H1 (cell line): ENCODE results near the gene CNKSR2. TPM values are rescaled to one million over a fixed set of nuclear protein-coding genes. Genes with fewer than 3 reads are reported as not detected.

ENCODE experiments used
- CTCF ChIA-PET: fragments of 300-600 bp; sonication (Branson Sonifier 250); formaldehyde crosslinking; loops from one replicate; lab custom pipeline; 2021; ENCODE audit not compliant: partially characterized antibody; lab: Charles Lee
- POLR2A ChIA-PET: fragments of 300-600 bp; sonication (Branson Sonifier 250); formaldehyde crosslinking; loops from one replicate; lab custom pipeline; 2021; ENCODE audit warnings: inconsistent platforms; ENCODE audit not compliant: partially characterized antibody; lab: Charles Lee
- DNase-seq, 2 experiments: peaks; one replicate each; pipeline versions ENCODE4 v3.0.0 to v3.0.0-alpha.2; 2010 to 2022; ENCODE audit warnings: low spot score in 2 of 2, low read depth in 1 of 2, mixed read lengths in 1 of 2
- FAIRE-seq: peaks from 2 replicates; lab custom pipeline; 2011; peaks lifted over from hg19 to GRCh38; lab: Jason Lieb, UNC
- H2AFZ ChIP-seq: 2 replicates; pipeline ENCODE4 v1.8.1; 2012; ENCODE audit warnings: low read length, inconsistent platforms
- H2AK5ac ChIP-seq: 2 replicates; pipeline ENCODE4 v1.6.1; 2013; ENCODE audit warnings: low read depth, low read length
- H2BK120ac ChIP-seq: replicated peaks from 2 replicates; pipeline ENCODE3; 2013; ENCODE audit warnings: low read depth, low read length, inconsistent platforms
- H2BK12ac ChIP-seq: 2 replicates; pipeline ENCODE4 v1.6.1; 2013; ENCODE audit warnings: low read depth, low read length
- H2BK15ac ChIP-seq: 2 replicates; pipeline ENCODE4 v1.6.1; 2013; ENCODE audit warnings: low read length
- H2BK20ac ChIP-seq: 2 replicates; pipeline ENCODE4 v1.6.1; 2013; ENCODE audit warnings: low read length
- H2BK5ac ChIP-seq: 2 replicates; pipeline ENCODE4 v1.6.1; 2013; ENCODE audit warnings: low read depth, low read length
- H3K14ac ChIP-seq: 2 replicates; pipeline ENCODE4 v1.6.1; 2013; ENCODE audit warnings: inconsistent platforms; ENCODE audit not compliant: insufficient read length
- H3K18ac ChIP-seq: 2 replicates; pipeline ENCODE4 v1.6.1; 2013; ENCODE audit warnings: low read length; ENCODE audit errors: extremely low read depth
- H3K23ac ChIP-seq: 2 replicates; pipeline ENCODE4 v1.6.1; 2013; ENCODE audit warnings: inconsistent platforms; ENCODE audit not compliant: insufficient read length
- H3K23me2 ChIP-seq: 2 replicates; pipeline ENCODE4 v1.6.1; 2013; ENCODE audit warnings: low read depth, low read length
- H3K27ac ChIP-seq: 2 replicates; pipeline ENCODE4 v1.6.1; 2011; ENCODE audit warnings: low read depth, low read length, inconsistent platforms
- H3K27me3 ChIP-seq, 4 experiments: replicated peaks in 1 of 4; 1 replicate in 1 of 4; 2 replicates in 3 of 4; pipeline versions ENCODE4 v1.6.1 to v1.8.1; 2011 to 2013; ENCODE audit warnings: low read length in 3 of 4, mild to moderate bottlenecking in 3 of 4, inconsistent platforms in 2 of 4, mixed read lengths in 2 of 4, moderate library complexity in 1 of 4; ENCODE audit not compliant: control insufficient read depth in 3 of 4, insufficient read depth in 3 of 4; ENCODE audit errors: extremely low read depth in 1 of 4
- H3K36me3 ChIP-seq, 4 experiments: 2 replicates each; pipeline versions ENCODE4 v1.6.1 to v1.8.1; 2011 to 2013; ENCODE audit warnings: mild to moderate bottlenecking in 4 of 4, low read length in 3 of 4, moderate library complexity in 2 of 4, control low read depth in 1 of 4, inconsistent platforms in 1 of 4; ENCODE audit not compliant: insufficient read depth in 4 of 4, control insufficient read depth in 2 of 4
- H3K4ac ChIP-seq: replicated peaks from 2 replicates; pipeline ENCODE3; 2013; ENCODE audit warnings: low read length, low read depth, mixed read lengths, inconsistent platforms; ENCODE audit not compliant: insufficient read length
- H3K4me1 ChIP-seq, 4 experiments: replicated peaks in 1 of 4; 1 replicate in 1 of 4; 2 replicates in 3 of 4; pipeline versions ENCODE4 v1.6.1 to v1.8.1; 2011 to 2013; ENCODE audit warnings: low read length in 3 of 4, inconsistent platforms in 2 of 4, mixed read lengths in 1 of 4; ENCODE audit not compliant: insufficient read depth in 4 of 4, control insufficient read depth in 3 of 4
- H3K4me2 ChIP-seq, 2 experiments: 2 replicates each; pipeline versions ENCODE4 v1.6.1 to v1.8.1; 2011 to 2013; ENCODE audit warnings: low read depth in 2 of 2, low read length in 2 of 2, control low read depth in 1 of 2, inconsistent platforms in 1 of 2, mild to moderate bottlenecking in 1 of 2; ENCODE audit not compliant: insufficient read depth in 1 of 2
- H3K4me3 ChIP-seq, 4 experiments: fragments of 200-600, 300-600 bp in 1 of 4; sonication (generic), shearing (Covaris generic), sonication (Bioruptor Twin) in 1 of 4; 2 replicates each; pipeline versions ENCODE4 v1.5.1 to v1.8.1; 2011 to 2016; ENCODE audit warnings: low read length in 4 of 4, low read depth in 3 of 4, control low read depth in 2 of 4, inconsistent platforms in 2 of 4, mild to moderate bottlenecking in 2 of 4, mixed read lengths in 1 of 4, moderate library complexity in 1 of 4; ENCODE audit not compliant: insufficient read depth in 2 of 4; ENCODE audit errors: extremely low read depth in 1 of 4
- H3K56ac ChIP-seq: replicated peaks from 2 replicates; pipeline ENCODE3; 2013; ENCODE audit warnings: low read depth, mild to moderate bottlenecking, mixed read lengths, low read length, inconsistent platforms; ENCODE audit not compliant: insufficient read length
- H3K79me1 ChIP-seq: 2 replicates; pipeline ENCODE4 v1.6.1; 2013; ENCODE audit warnings: low read depth, low read length, control low read depth
- H3K79me2 ChIP-seq, 2 experiments: 2 replicates each; pipeline versions ENCODE4 v1.6.1 to v1.8.1; 2012 to 2013; ENCODE audit warnings: low read length in 2 of 2, mild to moderate bottlenecking in 2 of 2, inconsistent platforms in 1 of 2; ENCODE audit not compliant: insufficient read depth in 2 of 2, control insufficient read depth in 1 of 2
- H3K9ac ChIP-seq, 4 experiments: replicated peaks in 1 of 4; 1 replicate in 1 of 4; 2 replicates in 3 of 4; pipeline versions ENCODE4 v1.6.1 to v1.8.1; 2011 to 2013; ENCODE audit warnings: low read depth in 3 of 4, low read length in 3 of 4, control low read depth in 2 of 4, mild to moderate bottlenecking in 2 of 4, moderate library complexity in 2 of 4, inconsistent platforms in 1 of 4; ENCODE audit errors: extremely low read depth in 1 of 4
- H3K9me3 ChIP-seq, 2 experiments: 2 replicates each; pipeline versions ENCODE4 v1.6.1 to v1.8.1; 2012 to 2013; ENCODE audit warnings: mild to moderate bottlenecking in 2 of 2, moderate library complexity in 2 of 2, control low read depth in 1 of 2, inconsistent platforms in 1 of 2, low read depth in 1 of 2, low read length in 1 of 2, mixed read lengths in 1 of 2; ENCODE audit not compliant: insufficient read depth in 2 of 2
- H4K20me1 ChIP-seq, 2 experiments: replicated peaks in 1 of 2; 2 replicates each; pipeline versions ENCODE3 to v1.8.1; 2011 to 2013; ENCODE audit warnings: inconsistent platforms in 2 of 2, low read length in 2 of 2, mild to moderate bottlenecking in 1 of 2; ENCODE audit not compliant: insufficient read depth in 2 of 2, control insufficient read depth in 1 of 2
- H4K5ac ChIP-seq: 2 replicates; pipeline ENCODE4 v1.6.1; 2013; ENCODE audit warnings: low read length, low read depth, mixed read lengths, inconsistent platforms; ENCODE audit not compliant: insufficient read length
- H4K8ac ChIP-seq: 2 replicates; pipeline ENCODE4 v1.8.0; 2013; ENCODE audit warnings: mild to moderate bottlenecking, moderate library complexity, low read length, inconsistent platforms; ENCODE audit not compliant: insufficient read depth; ENCODE audit errors: extremely low read depth
- H4K91ac ChIP-seq: replicated peaks from 2 replicates; pipeline ENCODE3; 2013; ENCODE audit warnings: low read length, mixed read lengths, inconsistent platforms; ENCODE audit not compliant: insufficient read length
- CHD2 ChIP-seq: IDR thresholded peaks from 2 replicates; pipeline ENCODE4 v1.6.1; 2012; ENCODE audit warnings: low read length, improper control_type of control experiment
- EGR1 ChIP-seq: IDR thresholded peaks from 2 replicates; pipeline ENCODE4 v1.6.1; 2011; ENCODE audit warnings: low read depth, low read length, borderline replicate concordance
- HDAC2 ChIP-seq, 2 experiments: fragments of 300-600 bp in 1 of 2; sonication (generic) in 1 of 2; IDR thresholded peaks; 2 replicates each; pipeline ENCODE4 v1.6.1; 2011 to 2012; ENCODE audit warnings: low read depth in 2 of 2, low read length in 2 of 2, mild to moderate bottlenecking in 2 of 2, moderate library complexity in 2 of 2, borderline replicate concordance in 1 of 2, inconsistent platforms in 1 of 2
- POU5F1 ChIP-seq: IDR thresholded peaks from 2 replicates; pipeline ENCODE4 v1.6.1; 2011; ENCODE audit warnings: low read depth, mild to moderate bottlenecking, low read length, moderate library complexity
- SP1 ChIP-seq: IDR thresholded peaks from 2 replicates; pipeline ENCODE4 v1.6.1; 2011; ENCODE audit warnings: low read depth, low read length
- WGBS, 2 experiments: shearing (Covaris generic) in 1 of 2; methylation state at CpG; one replicate each; pipeline versions ENCODE4 v1.1.6 to v1.1.7; 2013 to 2015; ENCODE audit warnings: low lambda C conversion rate in 2 of 2, mixed read lengths in 2 of 2, inconsistent platforms in 1 of 2, low coverage in 1 of 2, missing lambda C conversion rate in 1 of 2; ENCODE audit not compliant: insufficient replicate concordance in 2 of 2, insufficient coverage in 1 of 2, insufficient read length in 1 of 2; ENCODE audit errors: extremely low coverage in 1 of 2, missing lambda C conversion rate in 1 of 2; 5-methylcytosine and 5-hydroxymethylcytosine counted together
- polyA plus RNA-seq, 7 experiments: library from polyadenylated mRNA; depleted of rRNA in 3 of 7; stranded (reverse) in 5 of 7; unstranded in 2 of 7; fragments of >200 nt in 5 of 7; fragments of 200-250 nt in 2 of 7; gene quantifications; 1 replicate in 5 of 7; 2 replicates in 1 of 7; 4 replicates in 1 of 7; pipeline versions ENCODE4 v1.2.1 to v1.2.3, GENCODE V29; 2011 to 2013; ENCODE audit warnings: missing spikeins in 2 of 7, mixed read lengths in 2 of 7
- total RNA-seq: library from RNA; stranded (reverse); fragmentation: NEBNext Ultra II Directional; extraction: Animal tissue kit (Norgen Biotek cat#: 25700); gene quantifications from 2 replicates; pipeline ENCODE4 v1.2.1, GENCODE V29; 2021
- TF ChIP-seq, protein P1 (sequence below): IDR thresholded peaks from 2 replicates; pipeline ENCODE4 v1.6.1; 2012; ENCODE audit warnings: inconsistent platforms

Gene CNKSR2
- total and polyA plus RNA-seq, 2 of the 8 experiments (the other 6 are each of a cell fraction or from before 2014, with no cell fraction given): 5.5 to 16.3 TPM

DNA sequence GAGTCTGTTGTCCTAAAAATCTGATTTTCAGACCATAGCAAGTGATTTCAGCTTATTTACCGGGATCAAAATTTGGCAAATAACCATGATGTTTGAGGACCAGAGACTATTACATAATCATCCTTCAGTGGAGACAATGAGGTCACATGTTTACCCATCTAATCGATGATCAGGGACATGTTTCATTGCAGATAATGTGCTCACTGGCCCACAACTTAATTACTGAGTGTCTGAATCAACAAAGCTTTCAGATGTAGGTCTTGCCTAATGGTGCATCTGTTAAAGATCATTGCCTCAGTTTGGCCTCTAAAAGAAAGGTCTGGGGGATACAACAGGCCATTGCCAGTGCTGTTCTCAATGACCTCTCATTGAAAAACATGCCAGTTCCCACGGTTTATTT lies 326.7 kb downstream of the CNKSR2 start:
- H2BK5ac ChIP-seq: no peak overlapping the region
- FAIRE-seq (no peak), DNase-seq (no peak)
- H4K8ac ChIP-seq: no peak overlapping the region
- no peak overlapping the region for H2AFZ ChIP-seq
- no peaks in the 10 kb centered on the region for H3K23me2 ChIP-seq
- H3K56ac ChIP-seq: no peak overlapping the region
- no peak overlapping the region for H2BK15ac ChIP-seq
- no peaks in the 10 kb centered on the region for H3K79me1 ChIP-seq
- CTCF ChIA-PET: no interaction called here
- no peaks in the 10 kb centered on the region for H3K4me1 ChIP-seq
- no peak overlapping the region for H2AK5ac ChIP-seq
- H3K9ac ChIP-seq: no peak overlapping the region
- H2BK12ac ChIP-seq: no peak overlapping the region
- H3K27me3 ChIP-seq: no peaks in the 10 kb centered on the region
- H3K23ac ChIP-seq: no peak overlapping the region
- H3K14ac ChIP-seq: no peak overlapping the region
- no peak for TF ChIP-seq EGR1
- no peak for TF ChIP-seq SP1
- no peak for TF ChIP-seq POU5F1
- TF ChIP-seq CHD2: no peak
- no peak for TF ChIP-seq HDAC2 (IDR thresholded peaks at IDR 0.05; ENCODE audit: borderline replicate concordance in 1 of 2, low read depth in 2 of 2, low read length in 2 of 2)
- TF ChIP-seq, protein P1, sequence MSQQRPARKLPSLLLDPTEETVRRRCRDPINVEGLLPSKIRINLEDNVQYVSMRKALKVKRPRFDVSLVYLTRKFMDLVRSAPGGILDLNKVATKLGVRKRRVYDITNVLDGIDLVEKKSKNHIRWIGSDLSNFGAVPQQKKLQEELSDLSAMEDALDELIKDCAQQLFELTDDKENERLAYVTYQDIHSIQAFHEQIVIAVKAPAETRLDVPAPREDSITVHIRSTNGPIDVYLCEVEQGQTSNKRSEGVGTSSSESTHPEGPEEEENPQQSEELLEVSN: no peak
- TF ChIP-seq, all 59 proteins: peak for 0
- Histone ChIP-seq H4K91ac (no peak overlapping the region), H3K79me2 (no peaks in the 10 kb centered on the region), H3K4me3 (no peak overlapping the region), H2BK20ac (no peak overlapping the region), H3K27ac (no peak overlapping the region), H4K20me1 (no peaks in the 10 kb centered on the region), H3K4me2 (no peak overlapping the region), H3K36me3 (no peaks in the 10 kb centered on the region), H3K18ac (no peak overlapping the region), H3K9me3 (no peaks in the 10 kb centered on the region), H4K5ac (no peak overlapping the region), H3K4ac (no peak overlapping the region), H2BK120ac (no peak overlapping the region)
- WGBS, 2 experiments: 87% methylated on average over 3 of the region's 3 CpGs; no CpG with 5 or more reads in 1 of the 2 experiments
- POLR2A ChIA-PET: no interaction called here
